Stimulated activated CD4-positive, alpha-beta T cell treated with anti-CD3 and anti-CD28 coated beads, Interleukin-12 subunit alpha, Interleukin-12 subunit beta, amount 100 ng/mL, for 48 hours (primary cell): ENCODE data around the gene CD40.
"Not testable (repeated sequence)": the region's sequence is repeated elsewhere in the genome, so short reads cannot be mapped to it uniquely, and the experiment has no call there.

Experiments
- DNase-seq, 3 donors: peaks; one replicate each; pipeline ENCODE4 v3.0.0-alpha.2; 2020; ENCODE audit warnings: low read depth in 2 of 3, low spot score in 1 of 3

CD40 gene

DNA sequence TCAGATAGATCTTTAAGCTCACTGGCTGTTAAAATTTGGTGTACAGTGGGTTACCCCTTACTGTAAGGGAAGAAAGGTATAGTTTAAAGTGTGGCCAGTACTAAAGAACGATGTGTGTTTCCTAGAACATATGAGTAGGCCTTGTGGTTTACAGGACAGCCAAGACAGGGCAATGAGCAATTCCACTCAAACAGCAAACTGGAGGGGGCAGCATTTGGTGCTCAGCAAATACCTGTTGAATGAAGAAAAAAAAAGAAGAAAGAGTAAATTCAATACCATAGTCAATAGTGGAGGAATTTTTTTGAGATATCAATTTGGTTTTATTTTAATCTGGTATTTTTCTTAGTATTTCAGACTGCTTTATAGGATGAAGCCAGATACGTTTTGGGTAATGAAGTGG is 24.6 kb upstream of the CD40 start:
- no peak for DNase-seq

DNA sequence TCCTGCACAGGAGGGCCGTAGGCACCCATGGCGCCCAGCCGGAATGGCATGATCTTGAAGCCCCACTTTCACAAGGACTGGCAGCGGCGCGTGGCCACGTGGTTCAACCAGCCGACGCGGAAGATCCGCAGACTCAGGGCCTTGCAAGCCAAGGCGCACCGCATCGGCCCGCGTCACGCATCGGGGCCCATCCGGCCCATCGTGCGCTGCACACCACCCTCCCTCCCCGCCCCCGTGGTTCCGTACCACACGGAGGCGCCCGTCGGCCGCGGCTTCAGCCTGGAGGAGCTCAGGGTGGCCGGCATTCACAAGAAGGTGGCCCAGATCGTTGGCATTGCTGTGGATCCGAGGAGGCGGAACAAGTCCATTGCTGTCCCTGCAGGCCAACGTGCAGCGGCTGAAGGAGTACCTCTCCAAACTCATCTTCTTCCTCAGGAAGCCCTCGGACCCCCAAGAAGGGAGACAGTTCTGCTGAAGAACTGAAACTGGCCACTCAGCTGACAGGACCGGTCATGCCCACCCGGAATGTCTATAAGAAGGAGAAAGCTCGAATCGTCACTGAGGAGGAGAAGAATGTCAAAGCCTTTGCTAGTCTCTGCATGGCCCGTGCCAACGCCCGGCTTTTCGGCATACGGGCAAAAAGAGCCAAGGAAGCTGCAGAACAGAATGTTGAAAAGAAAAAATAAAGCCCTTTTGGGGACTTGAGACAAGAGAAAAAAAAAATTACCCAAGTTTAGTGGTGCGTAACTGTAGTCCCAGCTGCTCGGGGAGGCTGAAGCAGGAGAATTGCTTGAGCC is 18.4 kb upstream of the CD40 start:
- no peak for DNase-seq

DNA sequence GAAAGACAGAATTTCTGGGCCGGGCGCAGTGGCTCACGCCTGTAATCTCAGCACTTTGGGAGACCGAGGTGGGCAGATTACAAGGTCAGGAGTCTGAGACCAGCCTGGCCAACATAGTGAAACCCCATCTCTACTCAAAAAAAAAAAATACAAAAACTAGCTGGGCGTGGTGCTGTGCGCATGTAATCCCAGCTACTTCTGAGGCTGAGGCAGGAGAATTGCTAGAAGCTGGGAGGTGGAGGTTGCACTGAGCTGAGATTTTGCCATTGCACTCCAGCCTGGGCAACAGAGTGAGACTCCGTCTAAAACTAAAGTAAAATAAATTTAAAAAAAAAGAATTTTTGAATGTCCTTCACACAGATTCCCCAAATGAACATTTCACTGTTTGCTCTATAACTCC is 17.7 kb upstream of the CD40 start:
- not testable (repeated sequence) for DNase-seq

DNA sequence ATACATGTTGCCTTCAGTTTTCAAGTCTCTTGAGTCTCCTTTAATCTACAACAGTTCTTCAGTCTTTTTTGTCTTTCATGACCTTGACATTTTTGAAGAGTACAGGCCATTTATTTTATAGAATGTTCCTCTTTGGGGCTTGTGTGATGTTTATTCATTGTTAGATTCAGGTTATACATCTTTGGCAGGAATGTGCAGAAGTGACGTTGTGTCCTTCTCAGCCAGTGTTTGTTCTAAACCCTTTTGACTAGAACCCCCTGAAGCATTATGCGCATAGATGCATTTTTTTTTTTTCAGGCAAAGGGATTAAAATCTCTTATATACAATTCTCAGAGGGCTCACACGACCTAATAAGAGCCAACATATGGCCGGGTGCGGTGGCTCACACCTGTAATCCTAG is 17.1 kb upstream of the CD40 start:
- no peak for DNase-seq

DNA sequence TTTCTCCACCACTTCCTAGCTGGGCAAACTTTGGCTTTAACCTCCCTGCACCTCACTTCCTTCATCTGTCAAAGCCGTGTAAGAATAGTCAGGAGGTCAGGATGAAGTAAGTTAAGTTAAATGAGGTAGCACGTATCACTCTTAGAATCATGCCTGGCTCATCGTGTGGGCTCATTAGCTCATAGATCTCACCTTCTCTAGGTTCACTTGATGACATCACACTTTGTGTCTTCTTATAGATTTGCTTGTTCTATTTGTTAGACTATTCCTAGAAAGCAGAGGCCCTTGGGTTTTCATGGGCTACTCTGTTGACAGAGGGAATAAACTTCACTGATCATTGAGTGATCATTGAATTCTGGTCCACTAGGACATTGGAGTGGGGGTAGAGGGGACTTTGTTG is 16.2 kb upstream of the CD40 start:
- no peak for DNase-seq

DNA sequence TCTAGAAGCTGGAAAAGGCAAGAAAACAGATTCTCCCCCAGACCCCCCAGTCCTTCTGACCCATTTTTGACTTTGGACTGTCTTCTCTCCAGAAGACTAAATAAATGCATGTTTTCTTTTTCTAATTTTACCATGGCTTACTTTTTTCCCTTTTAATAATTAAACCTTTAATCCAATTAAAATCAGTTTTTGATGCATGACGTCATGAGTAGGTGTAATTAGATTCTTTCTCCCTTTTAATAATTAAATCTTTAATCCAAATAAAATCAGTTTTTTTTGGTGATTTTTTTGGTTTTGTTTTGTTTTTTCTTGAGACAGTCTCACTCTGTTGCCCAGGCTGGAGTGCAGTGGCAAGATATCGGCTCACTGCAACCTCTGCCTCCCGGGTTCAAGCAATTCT is 15.2 kb upstream of the CD40 start:
- DNase-seq: no peak

DNA sequence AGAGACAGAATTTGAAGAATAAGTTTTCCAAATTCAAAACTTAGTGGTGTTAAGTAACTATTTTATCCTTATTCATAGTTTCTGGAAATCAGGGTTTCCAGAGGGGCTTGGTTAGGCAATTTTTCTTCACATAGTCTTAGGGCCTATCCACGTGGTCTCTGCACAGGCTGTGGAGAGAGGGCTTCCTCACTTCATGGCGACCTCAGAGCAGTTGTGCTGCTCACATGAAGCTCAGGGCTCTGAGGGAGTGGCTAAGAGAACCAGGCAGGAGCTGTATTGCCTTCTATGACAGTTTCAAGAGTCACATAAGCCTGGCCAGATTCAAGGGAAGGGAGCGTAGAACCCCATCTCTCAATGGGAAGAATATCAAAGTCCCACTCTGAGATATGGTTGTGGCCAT is 13.9 kb upstream of the CD40 start:
- DNase-seq: no peak

DNA sequence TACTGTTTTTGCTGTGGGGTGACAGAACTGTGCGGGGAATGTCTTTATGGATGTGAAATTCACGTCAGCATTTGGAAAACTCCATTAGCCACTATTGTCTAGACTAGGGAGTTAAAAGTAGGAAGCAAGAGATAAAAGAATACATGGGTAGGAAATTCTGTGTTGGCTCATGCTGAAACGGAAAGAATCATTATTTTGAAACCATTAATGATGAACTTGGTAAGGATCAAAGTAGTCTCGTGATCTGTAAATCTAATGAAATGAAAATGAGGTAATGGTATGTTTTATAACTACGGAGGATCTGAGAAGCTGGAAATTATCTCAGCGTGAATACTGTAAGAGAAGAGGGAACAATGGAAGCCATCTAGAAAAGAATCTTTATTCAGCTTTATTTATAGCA is 11.1 kb upstream of the CD40 start:
- no peak for DNase-seq

DNA sequence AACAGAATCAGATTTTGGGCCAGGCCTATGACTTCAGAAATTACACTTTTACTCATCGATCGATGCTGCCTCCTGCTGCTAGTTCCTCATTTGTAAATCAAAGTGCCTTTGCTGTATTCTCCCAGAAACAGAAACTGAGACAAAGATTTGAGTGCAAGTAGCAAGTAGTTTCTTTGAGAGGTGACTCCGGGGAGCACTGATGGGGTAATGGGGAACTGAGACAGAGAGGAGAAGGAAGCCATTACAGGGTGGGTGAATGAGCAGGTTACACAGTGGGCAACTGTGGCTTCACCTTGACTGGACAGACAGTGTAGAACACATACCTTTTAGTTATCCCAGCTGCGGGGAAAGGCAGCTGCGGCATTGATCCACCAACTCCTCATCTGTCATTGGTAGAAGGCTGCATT is 9.7 kb upstream of the CD40 start:
- no peak for DNase-seq

DNA sequence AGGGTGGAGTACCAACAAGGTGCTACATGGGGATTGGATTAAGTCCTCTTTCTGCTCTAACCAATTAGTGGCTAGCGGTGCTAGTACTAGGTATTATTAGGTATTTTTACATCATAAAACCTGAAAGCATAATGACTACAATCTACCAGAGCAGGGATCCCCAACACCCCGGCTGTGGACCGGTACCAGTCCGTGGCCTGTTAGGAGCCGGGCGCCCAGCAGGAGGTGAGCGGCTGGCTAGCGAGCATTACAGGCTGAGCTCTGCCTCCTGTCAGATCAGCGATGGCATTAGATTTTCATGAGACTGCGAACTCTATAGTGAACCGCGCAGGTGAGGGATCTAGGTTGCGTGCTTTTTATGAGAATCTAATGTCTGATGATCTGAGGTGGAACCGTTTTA is 9.1 kb upstream of the CD40 start:
- DNase-seq: no peak

DNA sequence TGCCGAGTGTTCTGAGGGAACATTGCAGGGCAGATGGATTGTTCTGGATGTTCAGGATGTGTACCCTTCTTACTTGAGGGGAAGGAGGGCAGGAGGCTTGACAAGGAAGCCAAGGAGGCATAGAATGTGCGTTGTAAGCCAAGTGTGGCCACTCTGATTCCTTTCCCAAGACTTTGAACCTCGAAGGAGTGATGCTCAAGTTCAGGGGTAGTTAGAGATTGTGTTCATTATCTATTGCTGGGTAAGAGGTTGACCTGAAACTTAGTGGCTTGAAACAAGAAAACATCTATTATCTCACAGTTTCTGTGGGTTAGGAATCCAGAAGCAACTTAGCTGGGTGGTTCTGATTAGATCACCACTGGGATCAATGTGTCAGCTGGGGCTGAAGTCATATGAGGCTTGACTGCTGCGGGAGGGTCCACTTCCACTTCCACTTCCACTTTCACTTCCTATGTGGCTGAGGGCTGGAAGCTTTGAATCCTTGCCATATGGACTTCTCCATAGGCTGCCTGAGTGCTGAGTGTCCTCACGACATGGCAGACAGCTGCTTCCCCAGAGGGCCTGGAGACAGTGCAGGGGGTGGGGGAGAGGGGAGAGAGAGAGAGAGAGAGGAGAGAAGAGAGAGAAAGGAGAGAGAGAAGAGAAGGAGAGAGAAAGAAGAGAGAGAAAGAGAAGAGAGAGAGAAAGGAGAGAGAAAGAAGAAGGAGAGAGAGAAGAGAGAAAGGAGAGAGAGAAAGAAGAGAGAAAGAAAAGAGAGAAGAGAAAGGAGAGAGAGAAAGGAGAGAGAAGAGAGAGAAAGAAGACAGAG is 6.9 kb upstream of the CD40 start:
- DNase-seq: peak in 2 of 3 donors; percentile 18 to 25

DNA sequence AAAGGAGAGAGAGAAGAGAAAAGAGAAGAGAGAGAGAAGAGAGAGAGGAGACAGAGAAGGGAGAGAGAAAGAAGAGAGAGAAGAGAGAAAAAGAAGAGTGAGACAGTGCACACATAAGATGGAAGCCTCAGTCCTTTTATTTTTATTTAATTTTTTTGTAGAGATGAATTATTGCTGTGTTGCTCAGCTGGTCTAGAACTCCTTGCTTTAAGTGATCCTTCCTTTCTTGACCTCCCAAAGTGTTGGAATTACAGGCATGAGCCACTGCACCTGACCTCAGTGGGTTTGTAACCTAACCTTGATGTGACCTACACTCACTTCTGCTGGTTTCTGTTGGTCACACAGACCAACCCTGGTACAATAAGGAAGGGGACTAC is 6.3 kb upstream of the CD40 start:
- DNase-seq: no peak

DNA sequence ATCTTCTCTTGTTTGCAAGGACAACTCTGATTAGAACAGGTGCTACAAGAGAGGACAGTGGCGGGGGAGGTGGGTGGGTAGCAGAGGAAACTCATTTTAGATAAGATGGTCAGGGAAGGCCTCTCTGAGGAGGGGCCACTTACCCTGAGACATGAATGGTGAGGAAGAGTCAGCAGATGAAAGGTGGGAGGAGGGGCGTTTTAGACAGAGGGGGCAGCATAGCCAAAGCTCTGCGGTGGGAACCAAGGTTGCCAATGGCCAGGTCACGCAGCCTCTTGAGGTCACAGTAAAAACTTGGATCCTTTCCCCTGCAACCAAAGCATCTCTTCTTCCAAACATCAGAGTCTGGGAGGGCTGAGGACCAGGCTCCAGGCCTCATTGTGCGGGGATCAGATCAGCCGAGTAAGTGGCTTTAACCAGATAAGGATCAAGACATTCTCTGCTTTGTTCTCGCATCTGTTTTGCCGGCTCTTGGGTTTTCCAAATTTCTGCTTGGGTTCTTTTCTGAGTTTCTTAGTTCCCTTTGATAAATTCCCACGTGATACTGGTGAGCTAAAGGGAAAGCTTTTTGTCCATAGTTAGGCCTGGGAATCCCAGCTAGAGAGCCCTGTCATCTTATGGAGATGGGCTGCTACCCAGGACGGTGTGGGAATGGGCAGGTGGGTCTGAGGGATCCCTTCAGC is 5.5 kb upstream of the CD40 start:
- no peak for DNase-seq

DNA sequence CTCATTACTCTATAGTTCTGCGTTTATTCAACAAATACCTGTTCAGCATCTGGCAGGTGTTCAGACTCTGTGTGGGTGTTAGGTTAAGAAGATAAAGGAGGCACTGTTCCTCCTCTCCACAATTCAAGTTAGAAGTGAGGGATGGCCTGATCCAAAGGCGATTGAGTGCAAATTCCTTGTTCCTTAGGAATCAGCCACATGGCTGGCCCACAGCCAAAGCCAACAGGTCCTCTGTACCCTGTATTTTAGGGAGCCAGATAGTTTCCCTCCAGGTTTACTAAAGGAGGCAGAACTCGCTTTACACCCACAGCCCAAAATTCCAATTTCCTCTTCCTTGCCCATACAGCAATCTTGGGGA is 5.0 kb upstream of the CD40 start:
- no peak for DNase-seq

DNA sequence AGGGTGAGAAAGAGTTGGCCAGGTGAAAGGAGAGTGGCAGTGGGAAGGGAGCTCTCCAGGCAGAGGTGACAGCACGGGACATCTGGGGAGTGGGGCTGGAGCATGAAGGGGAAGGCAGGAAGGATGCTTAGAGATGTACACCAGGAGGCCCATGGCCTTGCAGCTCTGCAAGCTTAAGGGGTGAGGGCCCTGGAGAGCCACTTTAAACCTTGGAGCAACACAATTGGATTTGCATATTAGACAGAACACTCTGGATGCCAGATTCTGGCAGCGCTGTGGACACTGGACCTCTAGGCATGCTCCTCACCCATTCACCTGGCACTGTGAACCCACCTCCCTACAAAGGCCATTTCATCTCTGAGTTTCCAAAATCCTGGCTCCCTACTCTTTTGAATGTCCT is 3.7 kb upstream of the CD40 start:
- no peak for DNase-seq

DNA sequence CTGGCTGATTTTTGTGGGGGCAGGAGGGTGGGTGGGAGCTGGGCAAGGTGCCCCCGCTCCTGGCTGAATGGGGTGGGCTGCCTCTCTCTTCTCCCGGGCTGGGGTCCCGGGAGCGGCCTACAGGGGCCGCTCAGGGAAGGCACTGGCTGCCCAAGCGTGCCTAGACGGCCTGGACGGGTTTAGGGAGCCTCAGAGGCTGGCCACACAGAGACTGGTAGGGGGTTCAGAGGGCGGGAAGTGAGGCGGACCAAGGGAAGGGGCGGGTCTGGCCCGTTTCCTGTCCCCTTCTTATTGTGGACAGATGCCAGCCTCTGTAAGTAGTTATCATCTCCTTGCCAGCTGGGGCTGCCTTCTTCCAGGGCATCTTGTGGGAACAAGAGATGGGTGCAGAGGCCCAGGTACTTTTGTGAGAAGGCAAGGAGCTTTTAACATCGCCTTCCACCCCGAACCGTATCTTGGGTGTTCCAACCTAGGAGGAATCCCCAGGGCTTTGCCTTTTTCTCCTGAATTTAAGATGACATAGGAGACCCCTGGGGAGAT is 437 bp downstream of the CD40 start:
- DNase-seq: no peak

DNA sequence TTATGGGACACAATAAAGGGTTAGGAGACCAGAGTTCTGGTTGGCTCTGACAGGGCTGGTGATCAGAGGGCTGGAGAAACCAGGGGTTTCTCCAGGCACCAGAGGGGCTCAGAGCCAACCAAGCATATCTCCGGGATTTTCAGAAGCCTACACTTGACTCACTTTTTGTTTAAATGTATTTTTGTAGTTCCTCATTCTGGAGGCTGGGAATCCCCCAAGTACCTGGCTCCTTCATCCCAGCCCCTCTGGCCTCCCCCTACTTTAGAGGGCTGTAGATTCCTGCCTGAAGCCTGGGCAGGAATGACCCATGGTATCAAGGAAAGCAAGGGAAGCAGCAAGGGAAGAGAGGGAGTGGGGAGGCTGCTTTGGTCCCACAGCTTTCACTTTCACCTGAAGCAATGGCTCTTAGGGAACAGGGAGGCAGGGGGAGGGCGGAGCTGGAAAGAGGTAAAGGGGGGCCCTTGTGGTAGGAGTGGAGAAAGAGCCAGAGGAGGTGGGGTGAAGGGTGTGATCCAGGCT is 973 bp downstream of the CD40 start:
- DNase-seq: no peak

DNA sequence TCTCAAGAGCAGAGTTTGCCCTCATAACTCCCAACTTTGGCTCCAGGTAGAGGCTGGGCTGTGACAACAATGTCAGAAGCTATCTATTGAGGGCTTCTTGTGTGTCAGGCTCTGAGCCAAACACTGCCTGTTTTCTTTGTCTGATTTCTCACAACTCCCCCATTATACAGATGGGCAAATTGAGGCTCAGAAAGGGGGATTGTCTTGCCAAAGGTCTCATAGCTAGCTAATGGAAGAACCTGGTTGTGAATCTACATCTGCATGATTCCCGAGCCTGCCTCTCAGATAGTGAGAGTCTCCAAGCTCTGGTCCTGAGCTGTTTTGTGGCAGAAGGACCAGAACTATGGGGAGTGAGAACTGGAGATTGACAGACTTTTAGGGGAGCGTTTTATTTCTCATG is 1.4 kb downstream of the CD40 start:
- DNase-seq: no peak

DNA sequence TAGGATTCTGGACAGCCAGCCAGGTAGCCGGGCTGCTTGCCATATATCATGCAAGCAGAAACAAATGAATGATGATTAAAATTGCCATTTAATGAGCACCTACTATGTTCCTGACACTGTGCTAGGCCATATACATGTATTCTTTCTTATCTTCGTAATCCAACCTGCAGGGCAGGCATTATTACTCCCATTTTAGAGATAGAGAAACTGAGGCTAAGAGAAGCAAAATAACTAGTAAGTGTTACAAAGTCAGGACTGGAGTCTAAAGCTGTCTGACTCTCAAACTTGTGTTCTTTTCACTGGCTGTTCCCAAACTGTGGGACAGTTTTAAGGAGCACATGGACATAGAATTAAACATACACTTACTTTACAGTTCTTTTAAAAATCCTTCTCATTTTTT is 2.0 kb downstream of the CD40 start:
- DNase-seq: no peak

DNA sequence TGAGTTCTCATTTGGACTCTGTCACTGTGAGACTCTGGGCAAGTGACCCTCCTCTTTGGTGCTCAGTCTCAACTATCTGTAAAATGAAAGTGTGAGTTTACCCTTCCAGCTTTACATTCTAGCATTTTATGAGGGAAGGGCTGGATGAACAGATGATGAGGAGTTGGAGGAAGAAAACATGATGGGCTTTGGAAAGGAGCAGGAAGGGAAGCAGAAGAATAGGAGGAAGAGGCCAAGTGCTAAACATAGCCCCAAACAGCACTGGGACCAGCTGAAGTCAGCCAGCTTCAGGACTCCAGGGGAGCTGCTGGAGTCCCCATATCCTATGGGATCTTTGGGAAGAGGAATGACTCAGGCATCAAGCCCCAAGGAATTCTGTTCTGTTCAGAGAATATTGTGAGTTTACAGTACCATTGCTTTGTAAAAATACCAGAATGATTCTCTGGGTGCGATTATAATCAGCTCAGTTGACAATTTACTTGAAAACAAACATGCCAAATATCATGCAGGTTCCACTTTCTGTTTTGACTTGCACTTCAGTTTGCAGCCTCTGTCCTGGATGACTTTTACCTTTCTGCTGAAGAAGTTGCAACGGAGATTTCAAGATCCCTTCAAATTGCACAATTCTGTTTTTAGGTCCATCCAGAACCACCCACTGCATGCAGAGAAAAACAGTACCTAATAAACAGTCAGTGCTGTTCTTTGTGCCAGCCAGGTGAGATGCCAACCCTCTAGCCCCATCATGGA is 3.2 kb downstream of the CD40 start:
- DNase-seq: no peak

DNA sequence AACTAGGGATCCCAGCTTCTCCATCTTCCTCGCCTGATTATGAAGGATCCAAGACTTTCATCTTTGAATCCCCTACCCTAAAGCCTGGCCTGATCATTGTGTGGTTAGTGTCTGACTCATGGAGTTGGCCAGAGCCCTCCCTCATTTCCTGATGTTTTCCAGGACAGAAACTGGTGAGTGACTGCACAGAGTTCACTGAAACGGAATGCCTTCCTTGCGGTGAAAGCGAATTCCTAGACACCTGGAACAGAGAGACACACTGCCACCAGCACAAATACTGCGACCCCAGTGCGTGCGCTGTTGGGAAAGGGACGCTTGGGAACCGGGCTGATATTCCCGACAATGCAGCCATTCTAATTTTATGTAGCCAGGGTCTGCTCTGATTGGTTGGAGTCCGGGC is 4.0 kb downstream of the CD40 start:
- DNase-seq: no peak
